Hippocampal formation (tissue), 2 donors: ENCODE measurements around the gene SLC18A3.

ENCODE experiments used
- DNase-seq, 2 donors: peaks; one replicate each; lab custom pipeline; 2025; lab: John Stamatoyannopoulos, UW

The SLC18A3 gene

DNA sequence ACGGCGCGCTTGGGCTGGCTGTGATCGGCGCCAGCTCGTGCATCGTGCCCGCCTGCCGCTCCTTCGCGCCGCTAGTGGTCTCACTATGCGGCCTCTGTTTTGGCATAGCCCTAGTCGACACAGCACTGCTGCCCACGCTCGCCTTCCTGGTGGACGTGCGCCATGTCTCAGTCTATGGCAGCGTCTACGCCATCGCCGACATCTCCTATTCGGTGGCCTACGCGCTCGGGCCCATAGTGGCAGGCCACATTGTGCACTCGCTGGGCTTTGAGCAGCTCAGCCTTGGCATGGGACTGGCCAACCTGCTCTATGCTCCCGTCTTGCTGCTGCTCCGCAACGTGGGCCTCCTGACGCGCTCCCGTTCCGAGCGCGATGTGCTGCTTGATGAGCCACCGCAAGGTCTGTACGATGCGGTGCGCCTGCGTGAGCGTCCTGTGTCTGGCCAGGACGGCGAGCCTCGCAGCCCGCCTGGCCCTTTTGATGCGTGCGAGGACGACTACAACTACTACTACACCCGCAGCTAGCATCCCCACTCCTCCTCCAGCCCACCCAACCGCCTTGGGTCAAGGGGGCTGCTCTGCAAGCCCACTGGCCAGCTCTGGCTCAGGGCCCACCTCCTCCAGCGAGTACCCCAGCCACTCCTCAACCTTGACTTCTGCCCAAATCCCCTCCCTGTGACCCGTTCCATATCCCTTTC, 1.9 kb downstream of the SLC18A3 start:
- DNase-seq, result no peak

DNA sequence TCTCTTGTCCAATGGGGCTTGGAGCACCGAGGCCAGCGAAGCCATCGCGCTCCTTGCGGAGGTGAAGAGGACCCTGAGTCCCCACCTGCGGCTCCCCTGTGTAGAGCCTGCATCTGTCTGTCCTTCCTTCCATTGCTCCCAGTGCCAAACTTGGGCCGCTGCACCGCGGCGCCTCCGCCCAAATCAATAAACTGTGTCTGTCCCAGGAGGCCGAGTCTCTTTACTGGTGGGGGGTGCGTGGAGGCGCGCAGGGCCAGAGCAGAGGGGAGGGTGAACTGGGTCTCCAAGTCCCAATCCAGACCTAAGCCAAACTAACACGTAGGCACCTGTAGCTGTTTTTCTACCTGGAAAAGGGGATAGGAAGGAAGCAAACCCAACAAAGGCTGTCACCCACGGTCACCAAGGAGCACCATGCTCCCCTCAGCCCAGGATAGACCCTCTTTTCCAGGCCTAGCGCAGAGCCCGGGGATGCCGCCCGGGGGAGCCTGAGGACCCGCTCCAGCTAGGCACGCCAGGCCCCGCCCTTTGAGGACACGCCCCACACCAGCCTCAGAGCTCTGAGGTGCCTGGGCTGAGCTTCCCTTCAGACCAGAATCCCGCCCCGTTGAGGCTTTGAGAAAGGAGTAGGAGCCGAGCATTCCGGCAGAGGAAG, 2.5 kb downstream of the SLC18A3 start:
- no peak for DNase-seq

DNA sequence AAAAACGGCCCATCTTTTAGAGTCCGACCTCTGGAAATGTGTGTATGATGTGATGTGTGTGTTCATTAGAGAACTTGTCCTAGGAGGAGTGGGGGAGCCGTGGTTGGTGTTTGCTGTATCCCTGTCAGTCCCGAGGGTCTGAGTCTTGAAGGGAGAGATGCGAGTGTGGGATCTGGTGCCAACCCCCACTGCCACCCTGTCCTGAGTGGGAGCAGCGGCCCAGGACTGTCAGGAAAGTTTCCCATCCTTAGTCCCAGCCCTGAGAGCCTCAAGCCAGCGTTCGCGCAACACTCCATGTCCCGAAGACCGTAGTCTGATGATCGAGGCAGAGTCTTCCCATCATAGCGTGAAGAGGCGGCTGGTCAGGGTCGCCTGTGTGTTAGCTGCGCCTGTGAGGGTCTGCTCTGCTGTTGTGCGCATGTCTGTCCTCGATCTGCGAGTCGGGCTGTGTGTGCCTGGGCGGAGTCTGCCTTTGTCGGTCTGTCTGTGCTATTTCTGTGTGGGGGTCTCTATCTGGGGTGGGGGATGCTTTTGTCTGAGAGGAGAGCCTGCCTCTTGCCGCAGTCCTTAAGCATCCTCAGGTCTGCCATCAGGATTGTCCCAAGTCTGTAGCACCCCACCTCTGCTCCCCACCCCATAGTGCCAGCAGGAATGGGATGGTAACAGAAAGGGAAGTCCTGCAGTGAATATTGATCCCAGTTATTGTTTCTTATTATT, 3.2 kb downstream of the SLC18A3 start:
- no peak for DNase-seq

DNA sequence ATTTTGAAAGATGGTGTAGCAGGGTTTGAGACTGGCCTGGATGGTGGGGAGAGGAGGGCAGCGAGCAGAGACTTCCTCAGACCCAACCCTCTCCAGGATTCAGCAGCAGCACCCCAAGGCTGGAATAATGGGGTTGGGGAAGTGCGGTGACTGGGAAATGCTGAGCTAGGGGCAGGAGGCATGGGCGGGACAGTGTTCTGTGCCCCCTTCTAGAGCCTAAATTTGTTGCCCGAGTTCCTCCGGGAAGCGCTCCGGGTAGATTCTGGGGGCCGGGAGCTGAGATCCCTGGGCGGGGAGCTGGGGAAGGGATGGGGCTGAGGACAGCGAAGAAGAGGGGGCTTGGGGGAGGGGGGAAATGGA, 3.8 kb downstream of the SLC18A3 start, which contains the start of gene CHAT:
Gene CHAT, plus strand, starts transcription at position 156 of the 360 bp plus-strand sequence. Its CDS starts 153 bp downstream, at position 309.
- no peak for DNase-seq

DNA sequence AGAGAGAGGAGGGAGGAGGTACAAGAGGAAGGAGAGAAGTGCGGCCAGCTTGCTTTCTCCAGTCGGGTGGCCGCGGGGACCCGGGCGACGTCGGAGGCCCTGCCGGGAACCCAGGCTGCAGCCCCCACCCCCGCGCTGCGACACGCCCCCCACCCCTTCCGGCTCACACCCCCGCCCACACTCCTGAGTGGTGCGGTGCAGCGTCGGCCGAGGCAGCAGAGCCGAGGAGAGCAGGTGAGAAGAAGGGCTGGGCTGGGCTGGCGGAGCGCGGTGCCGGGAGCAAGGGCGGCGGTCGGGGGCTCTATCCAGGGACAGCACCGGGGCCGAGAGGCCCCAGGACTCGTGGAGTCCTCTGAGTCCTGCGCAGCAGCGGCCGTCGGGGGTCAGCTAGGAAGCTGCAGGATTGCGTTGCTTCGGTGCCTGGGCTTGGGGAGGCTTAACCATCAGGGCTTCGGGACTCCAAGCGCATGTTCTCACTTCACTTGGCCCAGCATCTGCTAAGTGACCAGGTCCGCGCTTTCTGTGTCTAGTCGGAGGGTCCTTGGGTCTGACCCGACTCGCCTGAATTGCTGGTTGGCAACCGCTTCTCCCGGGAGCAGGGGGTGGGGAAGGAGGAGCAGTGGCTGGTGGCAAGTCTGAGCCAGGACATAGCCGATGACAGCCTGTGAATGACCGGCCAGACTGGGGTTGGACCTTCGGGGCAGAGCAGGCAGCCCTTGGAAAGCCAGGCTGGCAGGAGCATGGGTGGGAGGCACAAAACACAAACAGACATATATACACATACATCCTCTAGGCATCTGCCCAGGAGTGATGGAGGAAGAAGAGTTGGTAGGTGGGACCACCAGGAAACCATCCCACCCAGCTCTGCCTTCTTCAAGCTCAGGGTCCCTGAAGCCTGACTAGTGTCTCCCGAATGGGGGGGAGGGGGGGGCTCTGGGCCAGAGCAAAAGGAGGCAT, 4.4 kb downstream of the SLC18A3 start:
- DNase-seq, result no peak

DNA sequence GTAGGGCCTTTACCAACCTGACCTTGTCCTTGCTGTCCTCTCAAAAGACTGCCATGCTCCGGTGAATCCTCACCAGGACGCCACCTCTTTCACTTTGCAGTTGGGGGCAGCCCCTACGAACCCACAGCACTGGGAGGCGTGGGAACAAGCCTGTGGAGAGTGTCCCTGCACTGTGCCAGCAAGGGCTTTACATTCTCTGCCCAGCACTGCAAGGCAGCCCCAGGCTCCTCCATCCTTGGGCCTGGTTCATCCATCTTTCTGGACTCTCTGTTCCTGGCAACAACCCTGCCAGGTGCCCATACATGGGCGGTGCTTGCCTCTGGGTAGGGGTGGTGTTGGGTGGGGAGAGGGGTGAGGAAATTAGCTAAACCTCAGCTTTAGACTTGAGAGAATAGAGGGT, 5.1 kb downstream of the SLC18A3 start:
- DNase-seq, result no peak

DNA sequence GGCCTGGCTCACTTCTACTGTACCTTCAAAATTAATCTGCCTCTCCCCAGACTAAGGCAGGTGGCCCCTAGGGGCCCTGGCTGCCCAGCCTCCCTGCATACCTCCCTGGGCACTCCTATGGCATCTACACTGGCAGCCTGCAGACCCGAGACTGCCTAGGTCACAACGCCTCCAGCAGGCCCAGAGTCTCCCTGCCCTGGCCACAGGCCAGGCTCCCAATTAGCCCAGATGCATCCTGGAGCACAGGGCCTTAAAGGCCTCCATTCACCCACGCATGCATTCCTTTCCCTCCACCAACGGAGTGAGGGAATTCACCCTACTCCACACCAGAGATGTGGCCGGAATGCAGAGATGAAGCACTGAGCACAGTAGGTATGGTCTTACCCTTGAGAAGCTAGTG, 5.6 kb downstream of the SLC18A3 start:
- no peak for DNase-seq

DNA sequence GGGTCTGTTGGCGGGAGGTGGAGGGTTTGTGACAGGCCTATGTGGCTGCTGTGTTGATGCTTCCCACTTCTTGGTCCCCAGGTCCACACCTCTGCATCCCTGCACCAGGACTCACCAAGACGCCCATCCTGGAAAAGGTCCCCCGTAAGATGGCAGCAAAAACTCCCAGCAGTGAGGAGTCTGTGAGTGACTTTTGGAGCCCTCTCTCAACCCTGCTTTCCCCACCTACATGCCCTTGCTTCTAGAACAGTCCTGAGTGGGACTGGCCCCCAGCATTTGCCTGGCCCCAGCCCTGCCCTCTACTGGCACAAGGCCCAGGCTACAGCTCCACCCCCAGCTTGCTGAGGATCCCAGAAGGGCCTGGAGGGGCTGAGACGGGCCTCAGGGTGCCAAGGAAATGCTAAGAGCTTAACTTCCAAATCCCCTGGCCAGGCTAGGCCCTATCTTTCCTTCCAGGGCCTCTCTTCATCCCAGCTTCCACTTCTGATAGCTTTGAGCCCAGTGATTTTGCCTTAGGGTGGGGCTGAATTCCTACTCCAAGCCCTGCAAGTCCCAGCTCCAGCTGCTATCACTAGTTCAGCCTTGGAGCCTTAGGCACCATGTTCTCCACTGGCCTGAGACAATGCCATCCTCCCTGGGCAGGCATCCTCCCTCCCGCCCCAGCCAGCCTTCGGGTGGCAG, 6.5 kb downstream of the SLC18A3 start:
- DNase-seq, result no peak

DNA sequence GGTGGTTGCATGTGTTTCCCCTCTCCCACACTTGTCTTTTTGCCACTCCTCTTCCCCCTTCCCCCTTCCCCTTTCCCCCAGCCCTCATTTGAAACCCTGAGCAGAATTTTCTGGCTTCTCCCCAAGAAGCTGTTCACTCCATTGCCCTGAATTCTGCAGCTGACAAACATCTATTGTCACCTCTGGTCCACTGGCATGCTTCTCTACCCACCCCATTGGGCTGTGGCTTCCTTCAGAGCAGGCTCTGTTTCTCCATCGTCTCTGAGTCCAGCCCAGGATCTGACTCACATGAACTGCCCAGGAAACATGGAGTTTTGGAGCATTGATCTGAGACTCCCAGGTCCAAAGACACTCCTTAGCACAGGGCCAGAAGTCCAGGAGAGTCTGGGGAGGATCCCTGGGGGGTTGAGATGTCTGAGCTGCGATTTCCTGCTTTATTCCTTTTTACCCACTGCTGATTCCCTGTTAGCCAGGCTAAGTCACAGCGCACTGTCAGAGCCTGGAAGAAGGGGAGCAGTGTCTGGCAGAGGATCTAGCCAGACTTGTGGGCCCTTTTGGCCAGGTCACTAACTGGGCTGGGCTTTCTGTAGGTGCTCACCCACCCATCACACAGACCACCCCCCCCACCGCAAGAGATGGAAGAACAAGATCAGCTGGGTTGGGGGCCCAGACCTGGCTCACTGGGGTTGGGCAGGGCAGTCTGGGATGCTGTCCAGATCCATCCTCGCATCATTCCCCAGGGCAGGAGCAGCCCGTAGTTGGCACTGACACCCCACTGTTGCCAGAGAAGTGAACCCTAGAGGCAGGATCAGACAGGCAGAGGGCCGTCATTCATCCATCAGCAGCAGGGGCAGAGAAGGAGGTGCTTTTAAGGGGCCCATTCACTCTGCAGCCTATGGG, 7.3 kb downstream of the SLC18A3 start:
- DNase-seq, result no peak

DNA sequence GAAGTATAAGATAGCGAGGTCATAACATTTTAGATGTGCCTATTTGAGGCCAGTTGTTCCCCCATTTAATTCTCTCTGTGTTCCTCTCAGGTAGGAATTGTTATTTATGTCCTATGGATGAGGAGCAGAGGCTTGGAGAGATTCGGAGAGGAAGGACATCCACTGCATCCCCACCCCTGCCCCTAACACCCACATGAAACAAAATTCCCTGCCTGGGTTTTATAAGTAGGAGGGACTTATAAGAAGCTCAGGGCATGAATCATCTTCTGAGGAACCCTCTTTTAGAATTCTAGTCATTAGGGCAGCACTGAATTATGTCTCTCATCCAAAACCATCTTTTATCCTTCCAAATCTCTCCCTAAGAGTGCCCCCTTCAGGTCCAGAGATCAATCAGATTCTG, 8.7 kb downstream of the SLC18A3 start:
- DNase-seq, result no peak

DNA sequence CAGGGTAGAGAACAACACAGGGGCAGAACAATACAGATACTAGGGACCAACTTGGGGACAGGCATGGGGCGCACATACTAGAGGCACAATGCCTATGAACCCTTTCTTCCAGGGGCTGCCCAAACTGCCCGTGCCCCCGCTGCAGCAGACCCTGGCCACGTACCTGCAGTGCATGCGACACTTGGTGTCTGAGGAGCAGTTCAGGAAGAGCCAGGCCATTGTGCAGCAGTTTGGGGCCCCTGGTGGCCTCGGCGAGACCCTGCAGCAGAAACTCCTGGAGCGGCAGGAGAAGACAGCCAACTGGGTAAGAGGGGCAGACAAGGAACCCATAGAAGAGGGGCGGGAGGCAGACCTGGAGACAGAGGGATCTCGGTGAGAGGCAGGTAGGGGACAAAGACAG, 9.5 kb downstream of the SLC18A3 start:
- DNase-seq, result no peak

DNA sequence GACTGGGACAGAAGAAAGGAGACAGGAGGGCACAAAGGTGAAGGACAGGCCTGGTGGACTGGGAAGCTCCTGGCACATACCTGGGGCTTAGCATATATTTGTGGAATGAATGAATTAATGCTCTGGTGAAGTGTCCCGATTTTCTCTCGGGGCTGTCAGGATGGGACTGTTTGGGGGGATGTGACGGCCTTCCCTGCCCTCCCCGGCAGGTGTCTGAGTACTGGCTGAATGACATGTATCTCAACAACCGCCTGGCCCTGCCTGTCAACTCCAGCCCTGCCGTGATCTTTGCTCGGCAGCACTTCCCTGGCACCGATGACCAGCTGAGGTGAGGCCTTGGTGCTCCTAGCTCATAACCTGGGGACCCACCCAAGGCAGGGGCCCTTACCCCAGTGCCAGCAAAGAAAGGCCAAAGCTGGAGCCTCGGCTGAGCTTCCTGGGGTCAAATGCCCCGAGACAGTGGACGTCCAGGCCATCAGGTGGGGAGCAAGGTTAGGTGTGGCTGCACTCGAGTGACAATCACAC, 10.2 kb downstream of the SLC18A3 start:
- no peak for DNase-seq

DNA sequence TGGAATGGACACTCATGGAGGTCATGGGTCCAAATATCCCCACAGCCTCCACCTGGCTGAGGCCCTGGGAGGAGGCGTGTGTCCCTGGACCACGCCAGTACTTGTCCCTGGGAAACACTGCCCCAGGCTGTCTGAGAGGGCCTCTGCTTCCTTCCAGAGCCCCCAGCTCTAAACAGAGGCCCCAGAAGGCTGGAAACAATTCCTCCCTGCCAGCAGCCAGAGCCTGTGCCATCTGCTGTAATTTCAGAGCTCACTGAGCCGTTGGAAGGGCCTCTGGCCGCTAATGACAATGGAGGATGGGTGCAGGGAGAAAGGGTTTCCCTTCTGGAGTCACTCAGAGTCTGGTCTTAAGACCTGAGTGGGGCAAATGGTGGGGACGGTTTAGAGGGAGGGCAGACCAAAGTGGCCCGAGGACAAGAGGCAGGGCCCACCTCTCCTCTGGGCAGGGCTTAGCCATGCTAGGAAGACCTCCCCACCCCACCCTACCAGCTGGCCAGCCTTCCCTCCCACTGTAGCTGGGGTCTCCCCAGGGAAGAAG, 10.8 kb downstream of the SLC18A3 start:
- no peak for DNase-seq

DNA sequence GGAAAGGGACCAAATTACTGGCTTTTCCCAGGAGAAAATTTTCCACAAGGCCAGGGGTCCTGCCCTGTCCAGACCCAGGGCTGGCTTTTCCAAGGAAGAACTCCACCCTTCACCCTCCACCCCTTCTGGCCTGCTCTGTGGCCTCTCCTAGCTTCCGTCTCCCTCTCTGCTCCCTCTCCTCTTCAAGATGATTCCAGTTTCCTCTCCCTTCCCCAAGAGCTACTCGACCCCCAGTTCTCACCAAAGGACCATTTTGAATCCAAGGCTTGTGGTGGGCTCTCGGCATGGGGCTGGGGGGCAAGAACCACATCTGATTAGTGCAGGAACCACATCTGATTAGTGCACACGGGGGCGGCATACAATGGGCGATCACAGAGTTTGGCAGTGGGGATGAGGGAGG, 11.5 kb downstream of the SLC18A3 start:
- no peak for DNase-seq

DNA sequence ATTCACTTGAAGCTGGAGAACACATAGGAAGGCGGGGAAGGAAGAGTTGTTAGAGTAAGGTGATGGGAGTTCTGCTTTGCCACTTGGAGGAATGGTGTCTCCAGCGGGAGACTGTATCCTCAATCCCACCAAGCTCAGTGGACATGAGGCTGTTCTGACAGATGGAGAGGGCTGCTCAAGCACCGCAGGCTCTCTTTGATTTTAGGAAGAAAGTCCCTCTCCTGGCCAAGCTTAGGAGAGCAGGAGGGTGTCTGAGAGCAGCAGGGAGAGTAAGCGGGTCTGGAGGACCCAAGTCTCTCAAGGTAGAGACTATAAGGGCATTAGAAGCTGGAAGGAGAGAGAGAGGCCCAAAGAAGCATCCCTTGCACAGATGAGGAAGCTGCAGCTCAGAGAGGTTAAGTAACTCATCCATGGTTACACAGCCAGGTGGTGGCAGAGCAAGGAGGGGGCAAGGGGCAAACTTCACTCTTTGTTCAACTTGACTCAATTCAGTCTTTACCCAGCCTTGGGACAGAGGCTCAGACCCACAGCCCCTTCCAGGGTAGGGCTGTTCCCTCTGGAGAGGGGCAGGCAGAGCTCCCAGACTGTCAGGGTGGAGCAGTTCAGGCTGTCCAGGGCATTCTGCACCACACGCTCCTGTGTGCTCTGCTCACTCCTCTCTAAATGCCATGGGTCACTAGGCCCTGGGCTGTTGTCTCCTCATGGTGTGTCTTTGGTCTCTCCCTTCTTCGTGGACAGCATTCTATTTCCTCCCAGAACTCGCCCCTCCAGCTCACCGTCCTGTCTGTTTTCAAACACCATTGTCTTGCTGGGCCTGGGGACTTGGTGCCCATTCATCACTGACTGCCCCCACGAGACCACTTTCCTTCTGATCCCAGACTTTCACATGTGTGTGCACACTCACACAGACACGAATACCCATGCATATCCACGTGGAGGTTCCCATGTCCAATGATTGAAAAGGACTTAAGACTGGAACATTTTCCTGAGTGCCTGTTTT, 12.6 kb downstream of the SLC18A3 start:
- no peak for DNase-seq

DNA sequence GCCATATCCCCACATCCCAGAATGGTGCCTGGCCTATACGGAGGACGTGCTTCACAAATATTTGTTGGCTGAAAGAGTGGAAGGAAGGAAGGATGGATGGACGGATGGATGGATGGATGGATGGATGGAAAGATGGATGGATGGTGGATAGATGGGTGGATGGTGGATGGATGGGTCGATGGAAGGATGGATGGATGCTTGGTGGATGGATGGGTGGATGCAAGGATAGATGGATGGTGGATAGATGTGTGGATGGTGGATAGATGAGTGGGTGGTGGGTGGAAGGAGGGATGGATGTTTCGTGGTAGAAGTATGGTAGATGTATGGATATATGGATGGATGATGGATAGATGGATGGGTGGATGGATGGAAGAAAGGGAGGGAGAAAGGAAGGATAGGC, 14.5 kb downstream of the SLC18A3 start:
- no peak for DNase-seq

DNA sequence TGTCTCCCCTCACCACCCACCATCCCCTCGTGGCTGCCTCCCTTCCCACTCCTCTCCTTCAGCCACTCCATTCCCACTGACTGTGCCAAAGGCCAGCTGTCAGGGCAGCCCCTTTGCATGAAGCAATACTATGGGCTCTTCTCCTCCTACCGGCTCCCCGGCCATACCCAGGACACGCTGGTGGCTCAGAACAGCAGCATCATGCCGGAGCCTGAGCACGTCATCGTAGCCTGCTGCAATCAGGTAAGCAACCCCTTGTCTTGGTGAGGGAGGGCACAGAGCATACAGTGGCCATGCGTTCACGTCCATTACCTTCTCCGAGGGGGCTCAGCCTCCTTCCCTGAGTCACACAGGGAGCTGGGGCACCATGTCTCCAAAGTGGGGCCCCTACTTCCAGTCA, 15.3 kb downstream of the SLC18A3 start:
- DNase-seq, result no peak

DNA sequence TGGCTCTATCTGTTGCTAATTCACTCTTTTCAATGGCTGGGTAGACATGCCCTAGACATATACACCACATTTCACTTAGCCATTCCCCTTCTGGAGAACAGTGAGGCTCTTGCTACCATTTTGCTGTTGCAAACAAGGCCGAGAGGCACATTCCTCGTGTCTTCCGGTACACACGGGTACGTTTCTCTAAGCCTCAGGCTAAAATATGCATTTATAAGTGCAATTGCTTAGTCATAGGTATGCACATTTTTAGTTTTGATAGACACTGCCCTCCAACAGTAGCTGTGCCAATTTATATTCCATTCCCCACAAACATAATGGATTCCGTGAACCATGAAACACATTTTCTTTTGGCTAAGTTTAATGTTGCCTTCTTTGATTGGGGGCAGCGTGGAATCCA, 16.9 kb downstream of the SLC18A3 start:
- no peak for DNase-seq
